NCI-H82 (cell line): ENCODE measurements around the gene SESN3.

Source experiments
- DNase-seq: peaks from one replicate; lab custom pipeline; 2025; lab: John Stamatoyannopoulos, UW

The SESN3 gene

DNA sequence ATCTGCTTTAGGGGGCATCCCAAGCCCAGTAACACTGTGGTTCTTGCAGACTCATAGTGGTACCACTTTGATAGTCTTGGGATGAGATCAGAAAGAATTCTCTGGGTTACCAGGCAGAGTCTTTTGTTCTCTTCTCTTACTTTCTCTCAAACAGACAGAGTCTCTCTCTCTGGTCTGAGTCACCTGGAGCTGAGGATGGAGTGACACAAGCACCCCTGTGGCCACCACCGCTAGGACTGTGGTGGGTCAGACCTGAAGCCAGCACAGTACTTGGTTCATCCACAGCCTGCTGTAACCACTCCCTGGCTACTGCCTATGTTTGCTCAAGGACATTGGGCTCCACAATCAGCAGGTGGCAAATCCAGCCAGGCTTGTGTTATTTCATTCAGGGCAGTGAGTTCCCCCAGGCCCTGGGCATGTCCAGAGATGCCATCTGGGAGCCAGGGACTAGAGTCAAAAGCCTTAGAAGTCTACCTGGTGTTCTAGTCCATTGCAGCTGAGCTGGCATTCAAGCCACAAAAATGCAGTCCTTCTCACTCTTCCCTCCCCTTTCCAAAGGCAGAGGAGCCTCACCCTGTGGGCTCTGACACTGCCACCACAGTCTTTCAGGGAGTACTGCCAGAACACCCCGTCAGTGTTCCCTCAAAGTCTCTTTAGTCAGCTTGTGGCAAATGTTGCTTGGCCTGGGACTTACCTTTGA lies 111.5 kb downstream of the SESN3 start:
- no peak for DNase-seq

- DNase-seq: no peak
Observed at GRCh38 chr11:95115597-95115996, 115.4 kb downstream of the SESN3 start.
